ENCODE measurements around the gene COQ8B.

- TF ChIP-seq, protein P1, sequence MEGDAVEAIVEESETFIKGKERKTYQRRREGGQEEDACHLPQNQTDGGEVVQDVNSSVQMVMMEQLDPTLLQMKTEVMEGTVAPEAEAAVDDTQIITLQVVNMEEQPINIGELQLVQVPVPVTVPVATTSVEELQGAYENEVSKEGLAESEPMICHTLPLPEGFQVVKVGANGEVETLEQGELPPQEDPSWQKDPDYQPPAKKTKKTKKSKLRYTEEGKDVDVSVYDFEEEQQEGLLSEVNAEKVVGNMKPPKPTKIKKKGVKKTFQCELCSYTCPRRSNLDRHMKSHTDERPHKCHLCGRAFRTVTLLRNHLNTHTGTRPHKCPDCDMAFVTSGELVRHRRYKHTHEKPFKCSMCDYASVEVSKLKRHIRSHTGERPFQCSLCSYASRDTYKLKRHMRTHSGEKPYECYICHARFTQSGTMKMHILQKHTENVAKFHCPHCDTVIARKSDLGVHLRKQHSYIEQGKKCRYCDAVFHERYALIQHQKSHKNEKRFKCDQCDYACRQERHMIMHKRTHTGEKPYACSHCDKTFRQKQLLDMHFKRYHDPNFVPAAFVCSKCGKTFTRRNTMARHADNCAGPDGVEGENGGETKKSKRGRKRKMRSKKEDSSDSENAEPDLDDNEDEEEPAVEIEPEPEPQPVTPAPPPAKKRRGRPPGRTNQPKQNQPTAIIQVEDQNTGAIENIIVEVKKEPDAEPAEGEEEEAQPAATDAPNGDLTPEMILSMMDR (IDR thresholded peaks at IDR 0.05) = no peak
- no peak for TF ChIP-seq ZFX (IDR thresholded peaks at IDR 0.05; ENCODE audit: borderline replicate concordance)
Observed at GRCh38 chr19:40747536-40747935, 30.9 kb upstream of the COQ8B start.
